Right lobe of liver (tissue), 6 donors: ENCODE results near the gene RPF1. TPM values are rescaled to one million over a fixed set of nuclear protein-coding genes. Genes with fewer than 3 reads are reported as not detected.
"Not testable (repeated sequence)": the region's sequence is repeated elsewhere in the genome, so short reads cannot be mapped to it uniquely, and the experiment has no call there.

Source experiments
- ATAC-seq, 4 donors: fragments of 200-7000 bp; cut with Tn5 transposase; one replicate each; pipeline ENCODE4 v1.9.1; 2020; ENCODE audit warnings: mild to moderate bottlenecking in 4 of 4, moderate library complexity in 4 of 4
- DNase-seq, 3 donors: peaks; one replicate each; pipeline ENCODE4 v3.0.0-alpha.2; 2020
- H3K27ac ChIP-seq, 3 donors: fragments of 200-600 bp; one replicate each; pipeline ENCODE4 v1.8.0; 2022
- H3K27me3 ChIP-seq, 2 donors: fragments of 200-600 bp; one replicate each; pipeline ENCODE4 v1.8.0; 2022
- H3K36me3 ChIP-seq, 4 donors: fragments of 200-600 bp; sonication (generic) in 1 of 4; one replicate each; pipeline versions ENCODE4 v1.5.1 to v1.8.0; 2017 to 2022; ENCODE audit warnings: control low read depth in 1 of 4
- H3K4me1 ChIP-seq, 4 donors: fragments of 200-600 bp; sonication (generic) in 1 of 4; one replicate each; pipeline versions ENCODE4 v1.5.1 to v1.8.0; 2017 to 2022; ENCODE audit warnings: control low read depth in 1 of 4
- H3K4me3 ChIP-seq, 3 donors: fragments of 200-600 bp; one replicate each; pipeline ENCODE4 v1.8.0; 2022
- H3K9me3 ChIP-seq, 4 donors: fragments of 200-600 bp; sonication (generic) in 1 of 4; one replicate each; pipeline versions ENCODE4 v1.5.1 to v1.8.0; 2017 to 2022; ENCODE audit warnings: control low read depth in 1 of 4
- CTCF ChIP-seq, 4 donors: fragments of 200-600 bp in 3 of 4; fragments of 450-650 bp in 1 of 4; IDR thresholded peaks; one replicate each; pipeline versions ENCODE4 v1.5.1 to v1.8.0; 2016 to 2022; ENCODE audit warnings: antibody characterized with exemption in 4 of 4, mild to moderate bottlenecking in 2 of 4
- POLR2A ChIP-seq: fragments of 450-650 bp; IDR thresholded peaks from one replicate; pipeline ENCODE4 v1.6.1; 2017; ENCODE audit warnings: antibody characterized with exemption, mild to moderate bottlenecking
- WGBS: methylation state at CpG from one replicate; pipeline ENCODE4 v1.1.6; 2018; ENCODE audit warnings: low coverage, low lambda C conversion rate; ENCODE audit not compliant: insufficient coverage; ENCODE audit errors: missing lambda C conversion rate; 5-methylcytosine and 5-hydroxymethylcytosine counted together
- intact Hi-C, 2 donors: fragments of 100-400 bp; cut with DNase I; formaldehyde crosslinking; loops; one replicate each; pipeline versions ENCODE4 v1.11.2 to v1.14.1; 2022
- total RNA-seq, 6 experiments: library from RNA; depleted of rRNA in 2 of 6; stranded (reverse); fragments of >200 nt in 2 of 6; fragmentation: NEBNext Ultra II Directional in 3 of 6; extraction: Animal tissue kit (Norgen Biotek cat#: 25700) in 3 of 6; gene quantifications; one replicate each; pipeline versions ENCODE4 v1.1.0 to v1.2.4, GENCODE V29; 2016 to 2023
- donor health status: DM: no; HTN: yes; CAD: no.
- donor health status: DM: no; HTN: no; CAD: no.
- donor health status: DM: no; HTN: no; CAD: no.
- donor health status: DM: no; HTN: yes; CAD: no.
- donor health status: DM: no; HTN: yes; CAD: no.

The RPF1 gene
- total RNA-seq, 6 experiments from 2014 or later, result 8.6 to 29.7 (median 14.0) TPM

- Histone ChIP-seq H3K27me3 (no peaks in the 10 kb centered on the region), H3K4me3 (no peak overlapping the region), H3K27ac (no peak overlapping the region), H3K4me1 (peaks cover 0 to 8% (median 3%) of the 10 kb centered on the region in 4 donors), H3K36me3 (no peaks in the 10 kb centered on the region), H3K9me3 (no peaks in the 10 kb centered on the region)
- DNase-seq, result no peak
- WGBS, result 73% methylated on average over 6 of the region's 6 CpGs
- TF ChIP-seq POLR2A (no peak), CTCF (IDR thresholded peaks at IDR 0.05) (no peak)
- ATAC-seq, result no peak
- intact Hi-C loops, result loop anchor here in 1 of 2 donors (10.0 kb wide), 1 partner anchor 289 kb away; the partner anchor contains the start of gene PRKACB
Measured at GRCh38 chr1:84434081-84434769, 44.8 kb upstream of the RPF1 start.

- Histone ChIP-seq H3K27ac (no peak overlapping the region), H3K27me3 (no peaks in the 10 kb centered on the region), H3K4me3 (no peak overlapping the region), H3K4me1 (peaks cover 0 to 8% (median 3%) of the 10 kb centered on the region in 4 donors), H3K9me3 (no peaks in the 10 kb centered on the region), H3K36me3 (no peaks in the 10 kb centered on the region)
- intact Hi-C loops, result loop anchor here in 1 of 2 donors (10.0 kb wide), 1 partner anchor 290 kb away; the partner anchor contains the start of gene PRKACB
- ATAC-seq, result peak in 3 of 4 donors; percentile 9 to 24 (median 17)
- DNase-seq, result no peak
- TF ChIP-seq POLR2A (no peak), CTCF (IDR thresholded peaks at IDR 0.05) (no peak)
- 22% methylated on average over 3 of the region's 4 CpGs for WGBS
Measured at GRCh38 chr1:84434801-84435549, 44.1 kb upstream of the RPF1 start.

- intact Hi-C loops, result loop anchor here in 1 of 2 donors (10.0 kb wide), 1 partner anchor 292 kb away; the partner anchor contains the start of gene PRKACB
- Histone ChIP-seq H3K9me3 (no peaks in the 10 kb centered on the region), H3K4me1 (peaks cover 0 to 8% (median 3%) of the 10 kb centered on the region in 4 donors), H3K36me3 (no peaks in the 10 kb centered on the region), H3K27ac (no peak overlapping the region), H3K27me3 (no peaks in the 10 kb centered on the region), H3K4me3 (no peak overlapping the region)
- no peak for DNase-seq
- TF ChIP-seq CTCF (IDR thresholded peaks at IDR 0.05) (no peak), POLR2A (no peak)
- WGBS, result 52% methylated on average over 5 of the region's 5 CpGs
- peak; percentile 26 to 49 (median 38) for ATAC-seq
Measured at GRCh38 chr1:84436876-84437655, 42.0 kb upstream of the RPF1 start.

- H3K27me3 ChIP-seq, result no peaks in the 10 kb centered on the region
- WGBS, result 3% methylated on average over 2 of the region's 2 CpGs
- intact Hi-C loops, result loop anchor here (5.0 to 10.0 kb wide), 2 partner anchors 175 to 313 kb away; no protein-coding TSS in a partner anchor
- ATAC-seq, result peak; percentile 87 to 98 (median 90)
- no peaks in the 10 kb centered on the region for H3K36me3 ChIP-seq
- H3K9me3 ChIP-seq, result no peaks in the 10 kb centered on the region
- DNase-seq, result no peak
- TF ChIP-seq POLR2A, result no peak
- peak; percentile 48 to 59 (median 56) for TF ChIP-seq CTCF (IDR thresholded peaks at IDR 0.05)
- H3K4me1 ChIP-seq, result no peaks in the 10 kb centered on the region
- H3K4me3 ChIP-seq, result no peak overlapping the region
- no peak overlapping the region for H3K27ac ChIP-seq
Measured at GRCh38 chr1:84442256-84442655, 36.8 kb upstream of the RPF1 start.

- H3K4me3 ChIP-seq, H3K36me3 ChIP-seq, ATAC-seq, H3K27ac ChIP-seq, H3K27me3 ChIP-seq, DNase-seq, H3K4me1 ChIP-seq, H3K9me3 ChIP-seq: not testable (repeated sequence)
- 60% methylated on average over 1 of the region's 7 CpGs for WGBS
- intact Hi-C loops, result loop anchor here (5.0 to 10.0 kb wide), 2 partner anchors 174 to 312 kb away; no protein-coding TSS in a partner anchor
Measured at GRCh38 chr1:84442747-84443646, 36.1 kb upstream of the RPF1 start.

- H3K4me3 ChIP-seq, H3K27me3 ChIP-seq, H3K4me1 ChIP-seq, H3K9me3 ChIP-seq, ATAC-seq, DNase-seq, H3K36me3 ChIP-seq, H3K27ac ChIP-seq: not testable (repeated sequence)
- intact Hi-C loops, result loop anchor here in 1 of 2 donors (10.0 kb wide), 1 partner anchor 306 kb away; no protein-coding TSS in a partner anchor
- 88% methylated on average over 3 of the region's 3 CpGs for WGBS
Measured at GRCh38 chr1:84448704-84449103, 30.4 kb upstream of the RPF1 start.
